Ishikawa (cell line): ENCODE results near the gene SBNO2.

Source experiments
- CEBPB ChIP-seq: IDR thresholded peaks from 2 replicates; pipeline ENCODE4 v1.6.1; 2012
- CREB1 ChIP-seq: IDR thresholded peaks from 2 replicates; pipeline ENCODE4 v1.6.1; 2012; ENCODE audit warnings: low read depth
- EGR1 ChIP-seq: IDR thresholded peaks from 2 replicates; pipeline ENCODE4 v1.6.1; 2012
- EP300 ChIP-seq: IDR thresholded peaks from 2 replicates; pipeline ENCODE4 v1.6.1; 2012; ENCODE audit warnings: borderline replicate concordance
- FOXM1 ChIP-seq: IDR thresholded peaks from 2 replicates; pipeline ENCODE4 v1.6.1; 2012; ENCODE audit warnings: low read depth, borderline replicate concordance
- MAX ChIP-seq: IDR thresholded peaks from 2 replicates; pipeline ENCODE4 v1.6.1; 2012
- NFIC ChIP-seq: IDR thresholded peaks from 2 replicates; pipeline ENCODE4 v1.6.1; 2012
- RAD21 ChIP-seq: IDR thresholded peaks from 2 replicates; pipeline ENCODE4 v1.6.1; 2012; ENCODE audit warnings: low read depth
- REST ChIP-seq: IDR thresholded peaks from 2 replicates; pipeline ENCODE4 v1.6.1; 2012; ENCODE audit warnings: low read depth, mild to moderate bottlenecking
- TAF1 ChIP-seq: IDR thresholded peaks from 2 replicates; pipeline ENCODE4 v1.6.1; 2012; ENCODE audit warnings: low read depth, mild to moderate bottlenecking
- TCF12 ChIP-seq: IDR thresholded peaks from 2 replicates; pipeline ENCODE4 v1.6.1; 2012; ENCODE audit warnings: low read depth
- TEAD4 ChIP-seq: IDR thresholded peaks from 2 replicates; pipeline ENCODE4 v1.6.1; 2012
- USF1 ChIP-seq: IDR thresholded peaks from 2 replicates; pipeline ENCODE4 v1.6.1; 2012
- YY1 ChIP-seq: IDR thresholded peaks from 2 replicates; pipeline ENCODE4 v1.6.1; 2012; ENCODE audit warnings: low read depth
- ZBTB7A ChIP-seq: IDR thresholded peaks from 2 replicates; pipeline ENCODE4 v1.6.1; 2012; ENCODE audit warnings: low read depth

SBNO2 gene

GRCh38 chr19:1134431-1134830 lies 39.6 kb downstream of the SBNO2 start:
- TF ChIP-seq TAF1 = no peak
- no peak for TF ChIP-seq REST
- TF ChIP-seq YY1 = no peak
- no peak for TF ChIP-seq ZBTB7A
- no peak for TF ChIP-seq CREB1
- no peak for TF ChIP-seq TCF12
- TF ChIP-seq CEBPB = no peak
- TF ChIP-seq EGR1 = no peak
- TF ChIP-seq MAX = no peak
- no peak for TF ChIP-seq RAD21
- no peak for TF ChIP-seq FOXM1
- no peak for TF ChIP-seq EP300
- TF ChIP-seq NFIC = no peak
- TF ChIP-seq TEAD4 = no peak

- TF ChIP-seq RAD21 (no peak), TCF12 (no peak), CREB1 (no peak), REST (no peak)
These were observed 40.6 kb downstream of the SBNO2 start for GRCh38 chr19:1133471-1133929.

GRCh38 chr19:1132552-1133383 lies 41.3 kb downstream of the SBNO2 start:
- TF ChIP-seq REST = no peak
- TF ChIP-seq TCF12 = no peak
- TF ChIP-seq ZBTB7A = no peak
- TF ChIP-seq TAF1 = no peak
- no peak for TF ChIP-seq CEBPB
- no peak for TF ChIP-seq RAD21
- TF ChIP-seq NFIC = no peak
- no peak for TF ChIP-seq USF1
- no peak for TF ChIP-seq MAX
- TF ChIP-seq EGR1 = no peak
- TF ChIP-seq CREB1 = no peak
- no peak for TF ChIP-seq EP300

GRCh38 chr19:1131718-1132551 lies 42.1 kb downstream of the SBNO2 start:
- peak; percentile 89 for TF ChIP-seq ZBTB7A
- no peak for TF ChIP-seq EGR1
